ENCODE data around the gene GXYLT2.

DNA sequence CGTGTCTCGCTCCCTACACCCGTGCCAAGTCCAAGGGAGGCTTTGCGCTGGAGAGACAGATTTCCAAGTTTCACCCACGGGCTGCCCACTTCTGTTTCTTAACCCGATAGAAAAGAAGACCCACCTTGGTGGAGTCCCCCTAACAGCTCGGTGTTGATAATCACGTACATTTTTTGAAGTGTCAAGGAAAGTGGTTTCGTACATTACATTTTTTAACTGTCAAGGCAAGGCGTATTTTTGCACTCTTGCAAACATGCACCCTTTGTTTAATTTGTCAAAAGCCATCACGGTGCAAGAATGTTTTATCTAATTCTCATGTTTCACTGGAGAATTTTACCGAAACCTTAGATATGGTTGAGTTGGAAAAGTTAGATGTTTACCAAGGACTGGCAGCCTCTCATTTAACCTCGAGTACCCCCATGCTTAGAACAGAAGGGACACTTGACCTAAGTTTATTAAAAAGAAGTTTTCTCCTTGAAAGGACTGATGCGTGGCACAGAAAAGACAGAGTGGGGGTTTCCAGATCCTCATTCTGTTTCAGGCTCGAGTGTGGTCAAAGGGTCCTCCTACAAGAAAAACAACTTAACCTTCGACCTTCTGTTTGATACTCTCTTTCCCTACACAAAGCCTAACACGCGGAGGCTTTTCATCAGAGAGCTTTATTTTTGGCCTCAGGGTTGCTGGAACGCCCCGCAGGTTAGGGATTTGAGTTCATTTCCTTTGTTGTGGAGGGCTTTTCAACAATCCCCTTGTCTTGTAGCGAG, 882 bp downstream of the GXYLT2 start:
- TF ChIP-seq, protein P1, sequence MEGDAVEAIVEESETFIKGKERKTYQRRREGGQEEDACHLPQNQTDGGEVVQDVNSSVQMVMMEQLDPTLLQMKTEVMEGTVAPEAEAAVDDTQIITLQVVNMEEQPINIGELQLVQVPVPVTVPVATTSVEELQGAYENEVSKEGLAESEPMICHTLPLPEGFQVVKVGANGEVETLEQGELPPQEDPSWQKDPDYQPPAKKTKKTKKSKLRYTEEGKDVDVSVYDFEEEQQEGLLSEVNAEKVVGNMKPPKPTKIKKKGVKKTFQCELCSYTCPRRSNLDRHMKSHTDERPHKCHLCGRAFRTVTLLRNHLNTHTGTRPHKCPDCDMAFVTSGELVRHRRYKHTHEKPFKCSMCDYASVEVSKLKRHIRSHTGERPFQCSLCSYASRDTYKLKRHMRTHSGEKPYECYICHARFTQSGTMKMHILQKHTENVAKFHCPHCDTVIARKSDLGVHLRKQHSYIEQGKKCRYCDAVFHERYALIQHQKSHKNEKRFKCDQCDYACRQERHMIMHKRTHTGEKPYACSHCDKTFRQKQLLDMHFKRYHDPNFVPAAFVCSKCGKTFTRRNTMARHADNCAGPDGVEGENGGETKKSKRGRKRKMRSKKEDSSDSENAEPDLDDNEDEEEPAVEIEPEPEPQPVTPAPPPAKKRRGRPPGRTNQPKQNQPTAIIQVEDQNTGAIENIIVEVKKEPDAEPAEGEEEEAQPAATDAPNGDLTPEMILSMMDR (IDR thresholded peaks at IDR 0.05; ENCODE audit: low read length): 0 out of 2 replicates have a peak, but pooled peaks have one; percentile 4
- no peak for TF ChIP-seq EZH2 (optimal IDR thresholded peaks at IDR 0.05; ENCODE audit: low read depth, low read length)
- TF ChIP-seq EZH2phosphoT487 (IDR thresholded peaks at IDR 0.05; ENCODE audit: low read length): no peak
